ENCODE data around the gene VAMP2.

VAMP2 gene

DNA sequence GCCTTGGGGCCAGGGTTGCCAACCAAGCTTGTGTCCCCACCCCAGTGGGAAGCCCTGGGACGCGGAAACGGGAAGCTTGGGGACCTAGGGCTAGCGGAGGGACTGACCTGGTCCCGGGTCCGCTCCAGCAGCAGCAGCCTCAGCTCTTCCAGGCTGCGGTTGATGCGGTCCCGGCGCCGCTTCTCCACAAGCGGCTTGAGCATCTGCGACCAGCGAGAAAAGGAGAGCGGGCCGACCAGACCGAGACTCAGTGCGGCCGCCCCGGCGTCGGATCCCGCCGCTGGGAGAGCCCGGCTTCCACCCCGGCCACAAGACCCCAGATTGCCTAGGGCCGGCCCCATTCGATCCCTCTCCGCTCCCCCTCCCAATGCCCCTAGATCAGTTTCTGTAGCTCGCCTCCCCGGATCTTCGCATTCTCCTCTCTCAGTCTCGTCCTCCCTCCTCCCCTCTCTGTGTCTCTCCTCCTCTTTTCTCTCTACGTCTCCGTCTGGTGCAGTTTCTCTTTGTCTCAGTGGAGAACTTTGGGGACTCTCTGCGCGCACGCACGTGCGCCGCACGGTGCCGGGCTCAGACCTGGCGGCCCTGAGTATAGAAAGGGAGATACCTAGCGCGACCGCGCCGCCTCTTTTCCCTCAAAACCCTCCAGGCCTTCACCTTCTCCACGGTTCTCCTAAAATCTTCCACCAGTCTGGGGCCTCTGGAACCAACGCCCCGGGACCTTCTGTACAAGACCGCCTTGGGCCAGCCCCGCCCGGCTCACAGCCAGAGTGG is 39.6 kb downstream of the VAMP2 start:
- DNase-seq: peak; percentile 72

GRCh38 chr17:8122422-8122923 is 40.3 kb downstream of the VAMP2 start:
- DNase-seq: no peak

GRCh38 chr17:8121681-8122421 is 40.9 kb downstream of the VAMP2 start:
- DNase-seq: peak; percentile 84

- DNase-seq: no peak
Observed at GRCh38 chr17:8121407-8121680, 41.4 kb downstream of the VAMP2 start.

DNA sequence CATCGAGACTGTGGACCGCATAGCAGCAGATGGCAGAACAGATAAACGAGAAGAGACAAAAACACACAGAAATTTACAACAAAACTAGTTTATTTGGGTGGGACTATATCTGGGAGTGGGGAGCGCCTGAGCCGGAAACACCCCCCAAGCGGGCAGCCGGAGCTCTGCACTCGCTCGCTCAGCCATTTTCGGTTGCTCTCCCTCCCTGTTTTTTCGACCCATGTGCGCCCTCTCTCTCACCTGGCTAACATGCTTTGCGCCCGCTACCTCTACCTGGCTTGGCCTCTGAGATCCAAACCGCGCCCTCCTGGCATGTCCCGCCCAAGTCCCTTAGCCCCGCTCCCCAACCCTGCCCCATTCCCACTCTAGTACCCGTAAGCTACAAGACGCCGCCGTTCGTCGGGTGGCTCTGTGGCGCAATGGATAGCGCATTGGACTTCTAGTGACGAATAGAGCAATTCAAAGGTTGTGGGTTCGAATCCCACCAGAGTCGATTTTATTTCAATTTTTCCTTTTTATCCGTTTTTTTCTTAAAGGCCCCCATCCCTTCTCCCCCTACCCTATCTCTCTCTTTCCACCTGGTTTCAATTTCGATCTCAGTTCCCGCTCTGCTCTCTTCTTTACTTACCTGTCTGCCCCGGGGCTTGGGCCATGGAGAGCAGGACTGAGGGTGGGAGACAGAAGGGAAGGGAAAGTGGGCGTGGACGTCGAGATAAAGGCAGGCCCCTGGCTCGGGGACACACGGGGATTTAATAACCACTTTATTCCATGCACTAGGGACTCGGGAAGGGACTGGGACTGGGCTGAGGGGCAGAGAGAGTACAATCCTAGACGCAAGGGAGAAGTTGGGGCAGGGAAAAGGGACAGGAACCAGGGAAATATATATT is 42.0 kb downstream of the VAMP2 start:
- peak; percentile 98 for DNase-seq

DNA sequence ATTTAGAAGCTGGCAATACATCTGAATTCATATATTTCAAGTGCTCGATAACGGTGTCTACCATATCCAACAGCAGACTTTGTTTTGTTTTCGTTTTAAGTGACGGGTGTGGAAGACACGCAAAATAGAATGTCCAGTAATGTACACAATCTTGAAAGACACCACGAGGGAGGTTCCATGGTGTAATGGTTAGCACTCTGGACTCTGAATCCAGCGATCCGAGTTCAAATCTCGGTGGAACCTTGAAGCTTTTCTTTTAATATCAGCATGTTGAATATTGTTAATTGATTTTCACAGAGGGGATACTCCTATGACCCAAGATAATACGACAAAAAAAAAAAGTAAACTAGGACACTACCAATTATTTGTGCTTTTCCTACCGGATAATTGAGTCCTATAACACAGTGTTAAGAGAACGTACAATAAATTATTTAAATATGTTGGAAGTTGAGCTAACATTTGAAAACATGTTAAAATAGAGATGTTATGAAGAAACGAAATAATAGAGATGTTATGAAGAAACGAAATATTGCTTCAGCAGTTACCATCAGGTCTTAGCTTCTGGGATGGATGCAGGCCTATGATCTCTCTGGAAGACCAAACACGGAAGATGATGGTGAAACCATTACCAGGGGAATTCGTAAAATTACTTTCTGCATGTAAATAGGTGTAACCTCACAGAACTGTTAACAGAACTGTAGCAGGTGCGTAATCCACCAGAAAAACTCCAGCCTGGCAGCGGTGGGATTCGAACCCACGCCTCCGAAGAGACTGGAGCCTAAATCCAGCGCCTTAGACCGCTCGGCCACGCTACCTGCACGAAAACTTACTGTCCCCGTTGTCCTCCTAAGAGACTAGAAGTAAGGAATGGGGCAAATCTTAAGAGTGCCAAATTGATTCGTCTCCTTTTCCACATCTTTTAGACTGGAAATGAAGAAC is 42.9 kb downstream of the VAMP2 start:
- peak; percentile 98 for DNase-seq

- peak; percentile 94 for DNase-seq
Observed at GRCh38 chr17:8118769-8119580, 43.8 kb downstream of the VAMP2 start.

DNA sequence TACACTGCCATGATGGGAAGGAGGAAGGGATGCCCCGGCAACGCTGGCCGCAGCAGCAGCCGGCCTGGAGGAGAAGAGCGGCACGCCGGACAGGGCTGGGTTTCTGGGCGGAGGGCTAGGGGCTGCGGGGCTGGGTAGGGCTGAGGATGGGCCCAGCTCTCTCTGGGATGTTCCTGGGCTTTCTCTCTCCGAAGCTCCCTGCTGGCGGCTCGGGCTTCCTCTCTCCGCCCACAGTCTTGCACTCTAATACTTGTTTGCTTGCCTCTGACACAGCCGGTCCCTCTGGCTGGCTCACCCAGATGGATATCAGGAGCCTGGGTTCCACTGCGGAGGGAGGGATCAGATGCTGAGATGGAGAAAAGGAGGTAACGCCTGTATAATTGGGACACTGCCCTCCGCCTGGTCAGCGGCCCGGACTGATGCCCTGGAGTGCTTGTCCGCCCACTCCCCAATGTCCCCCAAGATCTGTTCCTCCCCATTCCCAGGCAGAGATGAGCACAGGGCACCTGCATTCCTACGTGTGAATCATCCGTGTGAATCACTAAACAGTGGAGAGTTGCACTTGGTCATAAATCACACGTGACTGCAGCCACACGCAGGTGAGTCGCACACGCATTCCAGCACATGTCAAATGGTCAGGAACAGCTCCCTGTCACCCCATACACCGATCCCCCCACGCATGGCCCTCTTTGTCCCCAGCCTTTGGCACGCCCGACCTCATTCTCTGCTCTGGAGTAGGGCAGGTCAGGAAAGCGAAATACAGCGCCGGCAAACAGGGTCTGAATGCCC is 44.6 kb downstream of the VAMP2 start, which contains the start of gene ALOXE3:
ALOXE3 (minus strand) TSS at position 535 of the 789 bp plus-strand sequence; CDS start at position 11, 524 bp downstream.
- peak; percentile 93 for DNase-seq

- DNase-seq: no peak
Observed at GRCh38 chr17:8117367-8117979, 45.3 kb downstream of the VAMP2 start.

- DNase-seq: no peak
Observed at GRCh38 chr17:8116776-8117175, 46.0 kb downstream of the VAMP2 start.

GRCh38 chr17:8110907-8111306 is 51.8 kb downstream of the VAMP2 start:
- DNase-seq: no peak

- DNase-seq: no peak
Observed at GRCh38 chr17:8110456-8110804, 52.3 kb downstream of the VAMP2 start.

DNA sequence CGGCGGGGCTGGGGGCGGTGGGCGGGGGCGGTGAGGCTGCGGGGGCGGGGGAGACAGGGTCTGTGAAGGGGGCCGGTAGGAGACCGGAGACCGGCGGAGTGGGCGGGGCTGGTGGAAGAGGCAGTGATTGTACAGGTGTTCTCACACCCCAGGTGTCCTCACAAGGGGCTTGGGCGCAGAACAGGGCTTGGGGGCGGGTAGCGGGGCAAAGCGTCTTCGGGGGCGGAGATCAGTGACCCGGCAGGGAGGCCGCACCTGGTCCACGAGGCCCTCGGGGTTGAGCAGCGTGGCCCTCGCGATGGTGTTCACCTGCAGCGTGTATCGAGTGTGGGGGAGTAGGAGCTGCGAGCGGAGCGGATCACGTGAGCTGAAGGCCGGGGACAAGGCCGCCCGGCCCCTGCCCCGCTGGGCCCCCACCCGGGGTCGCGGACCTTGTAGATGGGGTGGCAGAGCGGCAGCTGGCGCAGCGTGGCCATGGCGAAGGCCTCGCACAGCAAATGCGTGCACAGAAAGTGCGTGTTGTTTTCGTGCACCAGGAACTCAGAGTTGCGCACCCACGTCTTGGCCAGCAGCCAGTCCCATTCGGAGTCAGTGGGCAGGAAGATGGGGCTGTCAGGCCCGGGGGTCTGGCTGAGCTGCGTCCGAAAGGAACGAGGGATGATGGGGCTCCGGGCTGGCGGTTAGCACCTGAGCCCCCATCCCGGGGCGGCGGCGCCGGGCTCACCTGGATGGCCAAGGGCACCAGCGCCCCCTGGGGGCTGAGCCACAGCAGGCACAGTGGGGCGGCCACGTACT is 52.9 kb downstream of the VAMP2 start:
- DNase-seq: peak; percentile 88

All from islet precursor cell (in vitro differentiated cells).